Measurements from ENCODE around the gene SLAMF9.

GRCh38 chr1:159992161-159992560, 38.1 kb upstream of the SLAMF9 start:
- no peak for TF ChIP-seq YY1 (IDR thresholded peaks at IDR 0.05; ENCODE audit: low read depth)
- no peak for TF ChIP-seq CEBPB (IDR thresholded peaks at IDR 0.05)
- TF ChIP-seq RAD21 (IDR thresholded peaks at IDR 0.05; ENCODE audit: low read depth), result no peak
- no peak for TF ChIP-seq EP300 (IDR thresholded peaks at IDR 0.05; ENCODE audit: borderline replicate concordance)
- TF ChIP-seq USF1 (IDR thresholded peaks at IDR 0.05), result no peak
- TF ChIP-seq TAF1 (IDR thresholded peaks at IDR 0.05; ENCODE audit: low read depth), result no peak
- TF ChIP-seq FOXM1 (IDR thresholded peaks at IDR 0.05; ENCODE audit: borderline replicate concordance, low read depth), result no peak
- TF ChIP-seq CREB1 (IDR thresholded peaks at IDR 0.05; ENCODE audit: low read depth), result no peak
- no peak for TF ChIP-seq MAX (IDR thresholded peaks at IDR 0.05)
- no peak for TF ChIP-seq NFIC (IDR thresholded peaks at IDR 0.05)
- no peak for TF ChIP-seq TEAD4 (IDR thresholded peaks at IDR 0.05)

All from Ishikawa (cell line).